ENCODE data around the gene SHTN1.

- TF ChIP-seq, protein P1, sequence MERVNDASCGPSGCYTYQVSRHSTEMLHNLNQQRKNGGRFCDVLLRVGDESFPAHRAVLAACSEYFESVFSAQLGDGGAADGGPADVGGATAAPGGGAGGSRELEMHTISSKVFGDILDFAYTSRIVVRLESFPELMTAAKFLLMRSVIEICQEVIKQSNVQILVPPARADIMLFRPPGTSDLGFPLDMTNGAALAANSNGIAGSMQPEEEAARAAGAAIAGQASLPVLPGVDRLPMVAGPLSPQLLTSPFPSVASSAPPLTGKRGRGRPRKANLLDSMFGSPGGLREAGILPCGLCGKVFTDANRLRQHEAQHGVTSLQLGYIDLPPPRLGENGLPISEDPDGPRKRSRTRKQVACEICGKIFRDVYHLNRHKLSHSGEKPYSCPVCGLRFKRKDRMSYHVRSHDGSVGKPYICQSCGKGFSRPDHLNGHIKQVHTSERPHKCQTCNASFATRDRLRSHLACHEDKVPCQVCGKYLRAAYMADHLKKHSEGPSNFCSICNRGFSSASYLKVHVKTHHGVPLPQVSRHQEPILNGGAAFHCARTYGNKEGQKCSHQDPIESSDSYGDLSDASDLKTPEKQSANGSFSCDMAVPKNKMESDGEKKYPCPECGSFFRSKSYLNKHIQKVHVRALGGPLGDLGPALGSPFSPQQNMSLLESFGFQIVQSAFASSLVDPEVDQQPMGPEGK (CRISPR knock-in tag; IDR thresholded peaks at IDR 0.05; ENCODE audit: borderline replicate concordance) = no peak
- TF ChIP-seq CSDC2 (CRISPR knock-in tag; IDR thresholded peaks at IDR 0.05) (no peak), PPARA (CRISPR knock-in tag; IDR thresholded peaks at IDR 0.05; ENCODE audit: borderline replicate concordance) (no peak), ESRRG (CRISPR knock-in tag; IDR thresholded peaks at IDR 0.05) (no peak)
Observed at GRCh38 chr10:117005026-117005526, at the start of gene SHTN1.

Measured in SK-N-SH treated with all-trans-retinoic acid at 6 μM for 48 hours (cell line).